SIG-M5 (cell line): ENCODE measurements around the gene SGCG.
A peak's percentile ranks its signal among the peaks of the same experiment; 100 is the strongest.
"Not testable (repeated sequence)": the region's sequence is repeated elsewhere in the genome, so short reads cannot be mapped to it uniquely, and the experiment has no call there.

Source experiments
- DNase-seq: peaks from one replicate; lab custom pipeline; 2025; lab: John Stamatoyannopoulos, UW

The SGCG gene, protein sequence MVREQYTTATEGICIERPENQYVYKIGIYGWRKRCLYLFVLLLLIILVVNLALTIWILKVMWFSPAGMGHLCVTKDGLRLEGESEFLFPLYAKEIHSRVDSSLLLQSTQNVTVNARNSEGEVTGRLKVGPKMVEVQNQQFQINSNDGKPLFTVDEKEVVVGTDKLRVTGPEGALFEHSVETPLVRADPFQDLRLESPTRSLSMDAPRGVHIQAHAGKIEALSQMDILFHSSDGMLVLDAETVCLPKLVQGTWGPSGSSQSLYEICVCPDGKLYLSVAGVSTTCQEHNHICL

DNA sequence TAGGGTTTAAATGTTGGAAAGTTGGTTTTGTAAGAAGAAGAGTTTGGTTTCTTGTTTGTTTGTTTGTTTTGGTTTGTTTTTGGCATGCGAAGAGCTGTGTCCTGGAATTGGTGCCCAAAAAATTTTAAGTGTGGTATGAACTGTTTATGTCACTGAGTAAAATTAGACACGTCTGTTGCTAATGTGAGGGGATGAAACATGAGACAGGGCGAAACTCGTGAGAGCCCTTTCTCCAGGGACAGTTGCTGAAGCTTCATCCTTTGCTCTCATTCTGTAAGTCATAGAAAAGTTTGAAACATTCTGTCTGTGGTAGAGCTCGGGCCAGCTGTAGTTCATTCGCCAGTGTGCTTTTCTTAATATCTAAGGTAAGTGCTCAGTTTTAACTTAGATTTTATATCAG lies at the start of gene SGCG:
TSS of gene SGCG (plus strand) at position 269 of the 400 bp plus-strand sequence. CDS start 22,716 bp downstream, outside the sequence.
- no peak for DNase-seq

DNA sequence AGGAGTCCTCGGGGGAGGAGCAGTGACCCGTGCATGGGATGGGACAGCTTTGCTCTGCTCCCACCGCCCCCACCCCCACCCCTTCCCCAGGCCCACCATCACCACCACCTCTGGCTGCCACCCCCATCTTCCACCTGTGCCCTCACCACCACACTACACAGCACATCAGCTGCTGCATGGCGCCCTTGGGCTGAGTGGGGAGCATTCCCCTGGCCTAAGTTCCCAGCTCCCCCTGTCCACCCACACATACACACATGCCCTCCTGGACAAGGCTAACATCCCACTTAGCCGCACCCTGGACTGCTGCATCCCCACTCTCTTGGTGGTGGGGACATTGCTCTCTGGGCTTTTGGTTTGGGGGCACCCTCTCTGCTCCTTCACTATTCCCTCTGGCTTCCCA lies 46.2 kb upstream of the SGCG start:
- no peak for DNase-seq

DNA sequence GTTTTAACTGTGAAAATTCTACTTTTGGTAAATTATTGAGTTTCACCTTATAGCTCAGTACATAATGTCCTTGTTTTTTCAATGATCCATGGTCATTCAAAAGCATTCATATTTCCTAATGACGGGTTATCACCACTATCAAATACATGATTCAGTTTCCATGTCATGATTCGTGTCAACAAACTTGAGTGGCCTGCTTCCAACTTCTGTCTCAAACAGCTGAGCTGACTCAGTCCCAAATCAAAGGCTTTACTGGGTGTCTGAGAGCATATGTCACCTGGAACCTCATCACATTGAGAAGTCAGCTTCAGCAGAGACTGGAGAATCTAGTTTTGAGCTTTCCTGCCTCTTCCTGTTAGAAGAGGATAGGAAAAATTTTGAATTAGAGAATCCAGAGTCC lies 40.3 kb upstream of the SGCG start:
- DNase-seq = no peak

DNA sequence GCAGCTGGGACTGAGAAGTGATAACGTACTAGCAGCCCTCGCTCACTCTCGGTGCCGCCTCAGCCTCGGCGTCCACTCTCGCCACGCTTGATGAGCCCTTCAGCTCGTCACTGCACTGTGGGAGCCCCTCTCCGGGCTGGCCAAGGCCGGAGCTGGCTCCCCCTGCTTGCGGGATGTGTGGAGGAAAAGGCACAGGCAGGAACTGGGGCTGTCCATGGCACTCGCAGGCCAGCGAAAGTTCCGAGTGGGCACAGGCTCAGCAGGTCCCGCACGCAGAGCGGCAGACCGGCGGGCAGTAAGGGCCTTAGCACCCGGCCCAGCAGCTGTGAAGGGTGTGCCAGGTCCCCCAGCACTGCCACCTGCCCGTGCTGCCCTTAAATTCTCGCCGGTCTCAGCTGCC lies 38.8 kb upstream of the SGCG start:
- DNase-seq = no peak

DNA sequence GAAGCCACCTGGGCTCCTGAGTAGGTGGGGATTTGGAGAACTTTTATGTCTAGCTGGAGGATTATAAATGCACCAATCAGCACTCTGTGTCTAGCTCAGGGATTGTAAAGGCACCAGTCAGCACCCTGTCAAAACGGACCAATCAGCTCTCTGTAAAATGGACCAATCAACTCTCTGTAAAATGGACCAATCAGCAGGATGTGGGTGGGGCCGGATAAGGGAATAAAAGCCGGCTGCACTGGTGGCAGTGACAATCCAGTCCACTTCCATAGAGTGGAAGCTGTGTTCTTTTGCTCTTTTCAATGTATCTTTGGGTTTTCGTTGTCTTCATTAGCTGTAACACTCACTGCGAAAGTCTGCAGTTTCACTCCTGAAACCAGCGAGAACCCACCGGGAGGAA lies 38.2 kb upstream of the SGCG start:
- not testable (repeated sequence) for DNase-seq

DNA sequence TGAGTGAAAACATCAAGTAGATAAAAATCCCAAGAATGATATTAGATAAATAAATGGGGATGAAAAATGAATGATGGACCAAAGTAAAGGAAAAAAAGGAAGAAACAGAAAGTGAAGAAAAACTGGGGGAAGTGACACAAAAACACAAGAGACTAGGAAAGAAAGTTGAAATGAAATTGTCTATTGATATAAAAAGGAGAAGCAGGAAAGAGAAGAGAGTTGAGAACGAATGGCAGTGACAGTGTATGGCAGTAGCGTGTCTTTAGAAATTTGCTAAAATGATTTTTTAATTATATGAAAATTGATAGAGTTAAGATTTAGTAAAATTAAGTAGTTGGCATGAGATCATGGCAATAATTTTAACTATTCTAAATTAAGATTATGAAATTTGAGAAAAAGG lies 36.3 kb upstream of the SGCG start:
- DNase-seq = no peak

DNA sequence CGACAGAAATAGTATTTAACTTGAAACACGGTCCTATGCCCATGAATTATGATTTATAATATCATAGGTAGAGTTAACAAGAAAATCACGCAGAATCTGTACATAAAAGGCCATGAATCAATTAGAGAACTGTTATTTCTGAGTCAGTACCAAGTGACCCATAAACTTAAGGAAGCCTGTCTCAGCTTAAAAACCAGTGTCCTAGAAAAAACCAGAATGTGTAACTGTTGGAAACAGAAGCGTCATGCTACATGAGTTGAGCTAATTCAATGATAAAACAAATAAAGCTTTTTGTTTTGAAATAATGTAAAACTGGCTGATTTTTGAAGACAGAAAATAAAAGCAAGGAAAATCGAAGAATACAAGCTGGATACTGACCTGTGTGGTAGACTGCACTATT lies 34.8 kb upstream of the SGCG start:
- DNase-seq = no peak

DNA sequence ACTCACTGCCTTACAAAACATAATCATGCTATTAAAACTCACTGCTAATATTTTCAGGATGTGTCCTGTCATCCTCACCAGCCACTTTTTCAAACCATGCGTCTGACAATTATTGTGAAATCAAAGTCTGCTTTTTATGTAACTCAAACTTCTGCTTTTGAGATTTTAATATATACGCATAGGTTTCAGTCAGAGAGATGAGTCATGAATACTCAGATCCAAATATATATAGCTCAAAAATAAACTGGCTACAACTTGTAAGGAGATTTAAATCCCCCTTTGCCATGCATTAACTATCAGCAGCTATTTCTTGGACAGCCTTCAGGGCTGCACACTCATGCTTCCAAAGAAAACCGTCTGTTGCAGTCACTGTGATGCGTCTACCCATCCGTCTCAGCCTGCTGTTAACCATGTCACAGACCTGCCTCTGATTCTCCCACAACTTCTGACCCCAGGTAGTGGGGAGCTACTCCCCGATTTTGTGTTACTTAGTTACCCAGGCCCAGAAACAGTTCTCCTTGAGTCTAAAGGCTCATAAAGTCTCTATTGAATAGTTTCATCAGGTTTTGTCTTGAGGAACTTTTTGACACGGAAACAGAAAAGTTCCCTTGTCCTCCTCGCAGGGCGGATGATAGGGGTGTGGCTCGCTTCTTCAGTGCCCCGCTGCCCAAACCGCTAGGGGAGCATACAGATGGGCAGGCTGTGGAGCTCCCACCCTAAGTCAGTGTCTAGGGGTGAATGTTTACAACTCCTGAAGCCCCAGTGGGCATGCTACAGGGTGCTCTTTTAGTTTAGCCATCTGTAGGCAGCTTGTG lies 33.8 kb upstream of the SGCG start:
- peak; percentile 82 for DNase-seq

DNA sequence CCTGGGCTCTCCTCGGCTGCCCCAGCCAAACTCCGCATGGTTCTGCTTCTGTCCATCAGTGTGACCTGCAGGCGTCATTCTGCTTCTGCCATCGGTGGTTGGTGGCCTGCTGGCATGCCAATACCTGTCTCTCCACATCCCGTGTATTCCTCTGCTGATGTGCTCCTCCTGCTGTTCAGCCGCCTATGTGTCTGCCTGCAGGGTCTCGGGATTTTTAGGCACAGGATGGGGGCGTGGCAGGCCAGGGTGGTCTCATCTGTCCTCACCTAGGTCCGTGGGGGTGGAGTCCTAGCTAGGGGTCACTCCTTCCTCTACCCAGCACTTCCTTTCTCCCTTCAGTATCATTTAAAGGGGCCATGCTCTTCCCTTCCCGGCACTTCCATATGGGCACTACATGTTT lies 33.0 kb upstream of the SGCG start:
- no peak for DNase-seq

DNA sequence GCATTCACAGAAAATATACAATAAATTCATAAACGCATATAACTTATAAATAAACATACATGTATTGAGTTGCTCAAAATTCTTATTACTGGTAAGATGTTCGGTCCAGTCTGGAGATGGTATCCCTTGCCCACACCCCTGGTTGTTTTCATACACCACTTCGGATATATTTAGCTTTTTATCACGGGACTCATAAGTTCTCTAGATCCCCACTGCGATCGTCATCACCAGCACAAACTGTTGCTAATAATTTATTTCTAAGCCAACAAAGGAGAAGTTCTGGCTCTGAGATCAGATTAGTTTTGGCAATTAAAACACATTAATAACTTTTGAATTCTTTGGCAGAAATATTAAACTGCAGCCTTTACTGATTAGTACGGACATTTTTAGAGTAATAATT lies 23.0 kb upstream of the SGCG start:
- DNase-seq = no peak

DNA sequence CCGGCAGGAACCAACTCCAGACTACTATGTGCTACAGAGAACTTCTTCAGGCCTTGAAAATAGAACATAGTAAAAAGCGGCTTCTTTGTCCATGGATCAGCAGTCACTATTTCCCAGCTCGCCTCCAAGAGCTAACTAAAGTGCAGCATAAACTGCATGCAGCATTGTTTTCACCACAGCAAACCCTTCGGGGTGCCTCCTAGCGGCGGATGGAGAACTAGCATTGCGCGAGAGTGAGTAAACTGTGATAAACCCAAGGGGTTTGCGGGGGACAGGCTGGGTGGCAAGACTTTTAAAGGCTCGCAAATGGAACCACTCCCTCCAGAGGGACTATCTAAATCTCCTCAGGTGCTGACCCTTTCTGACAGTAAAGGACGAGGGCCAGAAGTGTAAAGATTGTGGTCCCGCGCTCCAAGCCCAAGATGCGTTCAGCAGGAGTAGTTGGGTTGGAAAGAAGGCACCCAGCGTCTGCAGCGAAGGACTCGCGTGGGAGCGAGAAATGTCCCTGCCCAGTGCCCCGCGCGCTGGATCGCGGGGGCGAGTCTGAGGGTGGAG lies 21.5 kb upstream of the SGCG start:
- DNase-seq = no peak

DNA sequence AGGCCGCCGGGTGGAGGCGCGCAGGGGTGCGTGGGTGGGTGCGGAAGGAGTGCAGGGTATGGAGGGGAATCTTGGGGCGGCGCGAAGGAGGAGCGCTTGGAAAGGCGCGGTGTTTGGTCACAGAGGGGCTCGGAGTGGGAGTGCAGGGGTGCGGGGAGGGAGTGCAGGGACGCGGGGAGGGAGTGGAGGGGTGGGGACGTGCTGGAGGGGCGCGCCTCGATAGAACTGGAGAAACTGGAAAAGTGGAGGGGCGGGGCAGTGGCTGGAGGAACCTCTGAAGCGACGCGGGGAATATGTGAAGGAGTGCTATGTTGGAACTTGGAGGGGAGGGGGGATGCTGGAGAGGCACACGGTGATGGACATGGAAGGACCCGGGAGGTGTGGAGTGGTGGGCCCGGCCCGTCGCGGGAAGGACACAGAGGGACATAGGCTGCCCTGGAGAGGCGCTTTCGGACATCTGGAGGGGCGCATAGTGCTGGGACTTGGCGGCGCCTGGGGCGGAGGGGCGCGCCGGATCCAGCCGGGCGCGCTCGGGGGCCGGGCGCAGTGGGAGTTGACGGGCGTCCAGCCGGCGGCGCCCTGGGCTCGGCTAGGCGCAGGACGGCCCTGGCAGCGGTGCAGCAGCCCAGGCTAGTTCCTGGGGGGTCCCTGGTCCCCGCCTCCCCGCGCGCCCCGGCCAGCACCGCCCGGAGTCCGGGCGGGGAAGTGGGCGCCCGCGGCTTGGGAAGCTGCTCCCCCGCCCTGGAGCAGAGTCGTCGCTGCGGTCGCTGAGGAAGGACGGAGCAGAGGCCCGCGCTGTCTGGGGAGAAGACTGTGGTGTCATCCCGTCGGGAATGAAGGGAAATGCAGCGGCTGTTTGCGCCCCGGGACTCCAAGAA lies 20.8 kb upstream of the SGCG start:
- no peak for DNase-seq

DNA sequence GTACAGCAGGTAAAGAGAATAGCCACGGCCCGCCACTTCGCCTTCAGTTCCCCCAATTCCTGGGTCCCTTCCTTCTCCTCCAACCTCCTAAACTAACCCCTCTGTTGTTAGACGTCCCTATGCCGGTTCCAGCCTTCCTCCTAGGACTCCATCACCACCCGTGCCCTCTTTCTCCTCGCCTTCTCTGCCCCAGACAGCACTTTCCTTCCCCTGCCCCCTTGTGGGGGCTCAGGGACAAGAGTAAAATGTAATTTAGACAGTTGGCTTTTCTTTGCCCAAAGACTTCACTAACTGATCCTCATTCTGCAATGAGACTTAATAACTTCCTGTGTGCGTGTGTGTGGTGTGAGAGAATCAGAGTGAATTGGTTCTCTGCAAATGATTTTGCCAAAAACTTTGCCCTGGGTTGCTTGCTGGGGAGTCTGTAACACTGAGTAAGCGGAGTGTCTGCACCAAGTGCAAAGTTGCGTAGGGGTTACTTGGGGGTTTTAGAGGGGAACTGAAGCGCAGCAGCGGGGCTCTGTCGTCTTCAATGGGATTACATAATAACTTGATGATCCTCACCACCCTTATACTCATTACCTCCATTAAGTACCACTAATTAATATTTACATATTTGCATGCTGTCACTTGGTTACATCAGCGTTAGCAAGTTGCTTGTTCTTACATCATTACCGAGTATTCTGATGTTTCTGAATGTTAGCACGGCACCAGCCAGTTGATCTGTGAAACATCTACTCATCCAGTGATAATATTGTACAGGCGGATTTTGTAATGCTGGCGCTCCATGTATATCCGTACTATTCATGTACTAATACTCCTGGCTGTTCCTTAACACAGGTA lies 19.9 kb upstream of the SGCG start:
- DNase-seq = no peak

DNA sequence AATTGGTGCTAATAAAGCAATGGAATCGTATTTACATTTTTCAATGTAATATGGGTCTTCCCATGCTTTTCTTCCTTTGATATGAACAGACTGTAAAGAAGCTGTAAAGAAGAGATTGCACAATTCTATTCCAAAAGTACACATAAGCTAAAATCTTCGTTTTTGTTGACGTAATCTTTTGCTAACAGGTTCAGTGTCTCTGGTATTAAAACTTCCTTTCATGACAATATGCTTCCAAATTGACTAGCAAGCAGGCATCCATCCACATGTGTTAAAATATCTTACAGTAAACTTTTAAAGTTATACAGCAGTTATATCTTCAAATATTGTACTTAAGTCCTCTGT lies 19.3 kb upstream of the SGCG start:
- DNase-seq = no peak

DNA sequence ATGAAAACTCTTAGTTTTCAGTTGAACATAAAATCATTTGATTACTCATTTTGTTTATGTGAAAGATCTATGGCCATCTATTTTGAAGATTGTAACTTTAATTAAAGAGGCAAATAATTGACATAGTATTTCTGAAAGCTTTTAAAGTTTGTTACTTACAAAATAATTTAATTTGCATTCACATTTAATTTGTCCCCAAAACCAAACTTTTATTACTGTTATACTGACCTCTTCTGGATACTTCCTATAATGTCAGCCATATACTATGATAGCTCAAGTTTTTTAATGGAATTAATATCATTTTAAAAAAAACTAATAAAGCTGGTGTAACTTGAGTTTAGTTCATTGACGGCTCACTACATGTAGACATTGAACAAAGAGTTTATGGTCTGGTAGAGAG lies 4.9 kb upstream of the SGCG start:
- DNase-seq = no peak

DNA sequence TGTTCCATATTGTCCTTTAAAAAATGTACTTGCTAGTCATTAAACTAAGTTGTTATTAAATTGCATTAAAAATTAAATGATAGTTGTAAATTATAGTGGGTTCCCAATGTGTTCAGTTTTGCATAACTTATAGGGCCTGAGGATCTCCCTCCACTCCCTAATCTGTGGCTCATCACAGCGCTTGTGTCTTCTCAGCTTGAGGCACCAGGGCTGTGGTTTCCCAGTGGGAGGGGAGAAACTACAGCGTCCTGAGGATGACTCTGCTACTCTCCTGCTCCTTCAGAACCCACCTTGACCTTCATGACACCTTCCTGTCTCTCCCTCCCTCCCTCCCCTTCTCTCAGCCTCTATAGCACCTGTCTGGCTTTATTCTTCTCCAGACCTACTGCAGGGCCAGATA lies 1.4 kb downstream of the SGCG start:
- DNase-seq = no peak

DNA sequence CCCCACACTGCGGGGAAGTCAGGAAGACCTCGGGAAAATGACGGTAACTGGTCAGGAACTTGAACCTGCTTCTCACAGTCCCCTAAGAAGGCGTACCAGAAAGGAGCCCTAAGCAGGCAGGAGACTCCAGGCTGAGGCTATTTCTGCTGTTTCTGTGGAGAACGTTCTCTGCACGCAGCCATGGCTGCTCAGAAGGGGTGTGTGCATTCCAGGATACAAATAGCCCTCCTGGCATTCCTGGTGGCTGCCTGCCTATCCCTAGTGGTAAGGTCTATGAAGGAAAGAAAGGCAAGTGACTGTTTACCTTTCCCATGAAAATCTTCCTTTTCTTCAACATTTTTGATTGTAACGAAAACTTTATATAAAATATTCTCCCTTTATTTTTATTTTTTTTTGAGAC lies 2.5 kb downstream of the SGCG start:
- DNase-seq = no peak

DNA sequence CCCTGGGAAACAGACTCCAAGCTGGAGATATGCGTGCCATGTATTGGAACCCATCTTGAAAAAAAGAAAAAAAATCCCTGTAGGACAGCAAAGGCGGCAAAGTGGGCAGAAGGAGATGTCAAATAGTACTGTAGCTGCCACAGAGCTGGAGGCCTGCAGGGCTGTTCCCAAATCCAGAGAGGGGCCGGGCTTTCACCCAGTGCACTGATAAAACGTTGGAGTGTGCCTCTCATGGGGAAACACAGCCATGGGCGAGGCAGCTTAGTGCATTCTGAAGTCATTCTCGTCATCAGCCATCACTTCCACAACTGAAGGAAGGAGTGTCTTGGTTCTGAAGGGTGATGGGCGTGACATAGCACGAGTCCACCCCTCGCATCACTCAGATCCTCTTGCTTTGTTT lies 4.8 kb downstream of the SGCG start:
- DNase-seq = no peak

DNA sequence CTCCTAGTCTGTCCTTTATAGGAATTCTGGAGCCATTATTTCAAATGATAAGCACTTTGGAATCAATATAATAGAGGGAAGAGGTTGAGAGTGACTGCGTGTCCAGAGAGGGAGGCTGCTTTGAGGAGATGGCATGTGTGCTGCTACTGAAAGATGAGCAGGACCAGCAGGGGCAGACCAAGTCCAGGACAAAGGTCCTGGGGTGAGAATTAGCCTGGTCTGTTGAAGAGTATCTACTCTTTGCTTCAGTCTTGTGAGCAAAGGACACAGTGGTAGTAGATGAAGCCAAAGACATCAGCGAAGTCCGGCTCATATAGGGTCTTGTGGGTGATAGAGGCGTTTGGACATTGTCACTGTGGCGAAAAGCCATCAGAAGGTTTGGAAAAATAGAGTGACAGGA lies 21.1 kb downstream of the SGCG start:
- no peak for DNase-seq

DNA sequence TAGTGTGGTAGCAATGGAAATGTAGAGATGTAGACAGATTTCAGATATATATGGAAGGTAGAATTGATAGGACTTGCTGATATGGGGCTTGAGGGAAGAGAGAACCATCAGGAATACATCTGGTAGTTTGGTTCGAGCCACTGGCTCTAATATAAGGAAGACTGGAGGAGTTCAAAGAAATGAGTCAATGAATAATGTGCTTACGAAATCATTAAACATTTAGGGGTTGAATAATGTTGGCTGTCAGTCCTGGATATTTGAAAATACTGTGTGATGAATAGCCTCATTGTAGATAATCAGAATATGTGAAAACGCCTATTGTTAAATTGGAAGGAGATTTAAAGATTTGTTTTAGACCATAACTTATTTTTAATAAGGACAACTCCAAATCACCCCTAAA lies 21.6 kb downstream of the SGCG start:
- DNase-seq = no peak

DNA sequence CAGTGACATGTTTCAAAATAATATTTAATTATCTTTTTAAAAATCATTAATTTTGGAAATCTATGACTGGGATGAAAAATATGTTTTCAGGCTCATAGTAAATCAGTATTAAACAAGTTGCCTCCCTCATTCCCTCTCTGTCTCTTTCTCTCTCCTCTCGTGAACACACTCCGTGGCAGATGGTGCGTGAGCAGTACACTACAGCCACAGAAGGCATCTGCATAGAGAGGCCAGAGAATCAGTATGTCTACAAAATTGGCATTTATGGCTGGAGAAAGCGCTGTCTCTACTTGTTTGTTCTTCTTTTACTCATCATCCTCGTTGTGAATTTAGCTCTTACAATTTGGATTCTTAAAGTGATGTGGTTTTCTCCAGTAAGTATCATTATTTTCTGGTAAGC lies 22.7 kb downstream of the SGCG start:
- no peak for DNase-seq

DNA sequence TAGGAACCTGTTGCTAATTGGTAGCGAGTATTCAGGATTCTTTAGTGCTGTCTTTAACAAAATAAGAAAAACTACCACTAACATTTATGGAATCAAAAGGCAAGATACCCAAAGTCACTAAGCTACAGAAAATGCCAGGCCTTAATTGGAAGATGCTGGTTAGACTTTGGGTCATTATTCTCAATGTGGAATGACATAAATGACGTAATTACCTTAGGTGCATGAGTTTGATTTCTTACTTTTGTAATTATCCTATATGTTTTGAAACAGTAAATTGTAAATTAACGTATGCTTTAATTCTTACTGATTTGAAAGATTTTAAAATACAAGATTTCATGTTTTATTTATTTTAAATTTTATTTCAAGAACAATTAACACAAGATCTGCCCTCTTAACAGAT lies 25.0 kb downstream of the SGCG start:
- DNase-seq = no peak
